HepG2 (cell line): Measurements from ENCODE around the gene PRM2. TPM values are rescaled to one million over a fixed set of nuclear protein-coding genes. Genes with fewer than 3 reads are reported as not detected.

Source experiments
- AGO1 ChIP-seq: fragments of 200-400 bp; formaldehyde crosslinking; IDR thresholded peaks from 2 replicates; pipeline ENCODE4 v1.6.1; 2017; ENCODE audit warnings: mild to moderate bottlenecking, low read depth, low read length, moderate library complexity; ENCODE audit not compliant: poor library complexity, severe bottlenecking
- AHR ChIP-seq: IDR thresholded peaks from 2 replicates; pipeline ENCODE4 v1.6.1; 2018; ENCODE audit warnings: missing genetic modification reagents, missing compliant biosample characterization
- FOSL1 ChIP-seq: sonication (generic); formaldehyde crosslinking; IDR thresholded peaks from 2 replicates; pipeline ENCODE4 v1.9.0; 2021; ENCODE audit warnings: missing genetic modification reagents, borderline replicate concordance
- HDAC2 ChIP-seq: sonication (generic); formaldehyde crosslinking; IDR thresholded peaks from 2 replicates; pipeline ENCODE4 v1.4.0; 2020; ENCODE audit warnings: missing genetic modification reagents
- MNT ChIP-seq: fragments of 450-650 bp; IDR thresholded peaks from 2 replicates; pipeline ENCODE4 v1.6.1; 2016
- NR2F6 ChIP-seq, 2 experiments: IDR thresholded peaks; 2 replicates each; pipeline ENCODE4 v1.6.1; 2016; ENCODE audit warnings: antibody characterized with exemption in 1 of 2, mild to moderate bottlenecking in 1 of 2
- NRL ChIP-seq: sonication (generic); formaldehyde crosslinking; IDR thresholded peaks from 2 replicates; pipeline ENCODE4 v1.5.0; 2020; ENCODE audit warnings: missing genetic modification reagents, mild to moderate bottlenecking, moderate library complexity, borderline replicate concordance
- RARA ChIP-seq: IDR thresholded peaks from 2 replicates; pipeline ENCODE4 v1.6.1; 2016; ENCODE audit warnings: missing genetic modification reagents, missing compliant biosample characterization
- TFDP2 ChIP-seq: sonication (generic); formaldehyde crosslinking; IDR thresholded peaks from 2 replicates; pipeline ENCODE4 v1.4.0; 2020; ENCODE audit warnings: missing genetic modification reagents
- ZFP90 ChIP-seq: sonication (generic); formaldehyde crosslinking; IDR thresholded peaks from 2 replicates; pipeline ENCODE4 v1.8.0; 2022; ENCODE audit warnings: missing genetic modification reagents, mild to moderate bottlenecking, inconsistent platforms, borderline replicate concordance
- ZIK1 ChIP-seq: sonication (generic); formaldehyde crosslinking; IDR thresholded peaks from 2 replicates; pipeline ENCODE4 v1.5.0; 2020; ENCODE audit warnings: mild to moderate bottlenecking, low read depth, missing genetic modification reagents, borderline replicate concordance
- ZNF138 ChIP-seq: sonication (generic); formaldehyde crosslinking; IDR thresholded peaks from 2 replicates; pipeline ENCODE4 v1.5.0; 2020; ENCODE audit warnings: mild to moderate bottlenecking, low read depth, missing genetic modification reagents
- ZNF276 ChIP-seq: sonication (generic); formaldehyde crosslinking; IDR thresholded peaks from 2 replicates; pipeline ENCODE4 v1.4.0; 2020; ENCODE audit warnings: mild to moderate bottlenecking, low read depth, missing genetic modification reagents
- ZNF34 ChIP-seq: sonication (generic); formaldehyde crosslinking; IDR thresholded peaks from 2 replicates; pipeline ENCODE4 v1.4.0; 2020; ENCODE audit warnings: mild to moderate bottlenecking, missing genetic modification reagents, borderline replicate concordance
- ZNF350 ChIP-seq: sonication (generic); formaldehyde crosslinking; IDR thresholded peaks from 2 replicates; pipeline ENCODE4 v1.4.0; 2020; ENCODE audit warnings: mild to moderate bottlenecking, low read depth, missing genetic modification reagents, borderline replicate concordance
- ZNF670 ChIP-seq: sonication (generic); formaldehyde crosslinking; IDR thresholded peaks from 2 replicates; pipeline ENCODE4 v1.8.0; 2022; ENCODE audit warnings: mild to moderate bottlenecking, missing genetic modification reagents, borderline replicate concordance
- polyA plus RNA-seq, 8 experiments: library from polyadenylated mRNA; depleted of rRNA in 3 of 8; stranded (reverse) in 7 of 8; unstranded in 1 of 8; fragments of >200 nt; fragmentation: Illumina TruSeq in 4 of 8; extraction: Trizol in 4 of 8; gene quantifications; 2 replicates each; pipeline versions ENCODE4 v1.2.1 to v1.2.3, GENCODE V29; 2011 to 2016; ENCODE audit warnings: low read depth in 4 of 8, missing spikeins in 1 of 8, mixed read lengths in 1 of 8; ENCODE audit not compliant: insufficient read depth in 1 of 8
- total RNA-seq, 5 experiments: library from RNA; depleted of rRNA; stranded (reverse); fragments of >200 nt; fragmentation: Illumina TruSeq; extraction: Trizol; gene quantifications; 2 replicates each; pipeline ENCODE4 v1.2.3, GENCODE V29; 2016; ENCODE audit warnings: low read depth in 1 of 5

PRM2 gene
- total and polyA plus RNA-seq, 2 of the 13 experiments (the other 11 are each of a cell fraction or from before 2014, with no cell fraction given): 0.54 TPM; not detected in 1

- TF ChIP-seq MNT: peak; percentile 69
- peak; percentile 22 for TF ChIP-seq AGO1
- 0 out of 2 replicates have a peak, but pooled peaks have one; percentile 22 for TF ChIP-seq AHR
- TF ChIP-seq NRL: peak; percentile 70; the same call in 1 of the 2 replicates
- TF ChIP-seq ZIK1: peak; percentile 79; the same call in 1 of the 2 replicates
- peak; percentile 64 for TF ChIP-seq RARA (CRISPR knock-in tag)
- peak; percentile 54; the same call in 1 of the 2 replicates for TF ChIP-seq ZNF276 (CRISPR knock-in tag)
- no peak for TF ChIP-seq FOSL1
- TF ChIP-seq TFDP2: no peak; the same call in 1 of the 2 replicates
- 0 out of 2 replicates have a peak, but pooled peaks have one; percentile 63 for TF ChIP-seq ZNF350 (CRISPR knock-in tag)
- TF ChIP-seq HDAC2 (CRISPR knock-in tag): peak; percentile 46; the same call in 1 of the 2 replicates
- TF ChIP-seq NR2F6 (IDR thresholded peaks at IDR 0.05): peak; percentile 51
- peak; percentile 86 for TF ChIP-seq NR2F6 (CRISPR knock-in tag; IDR thresholded peaks at IDR 0.05)
- TF ChIP-seq ZFP90 (CRISPR knock-in tag): peak; percentile 81; the same call in 1 of the 2 replicates
- peak; percentile 93 for TF ChIP-seq ZNF670 (CRISPR knock-in tag)
- 0 out of 2 replicates have a peak, but pooled peaks have one; percentile 77 for TF ChIP-seq ZNF138
- 0 out of 2 replicates have a peak, but pooled peaks have one; percentile 19 for TF ChIP-seq ZNF34 (CRISPR knock-in tag)
Measured at GRCh38 chr16:11258553-11259492, 17.5 kb downstream of the PRM2 start (continued).
